Amygdala (tissue), 56 donors: ENCODE results near the gene CA11.

Experiments
- DNase-seq, 56 donors: peaks; one replicate each; lab custom pipeline; 2025; lab: John Stamatoyannopoulos, UW

The CA11 gene

DNA sequence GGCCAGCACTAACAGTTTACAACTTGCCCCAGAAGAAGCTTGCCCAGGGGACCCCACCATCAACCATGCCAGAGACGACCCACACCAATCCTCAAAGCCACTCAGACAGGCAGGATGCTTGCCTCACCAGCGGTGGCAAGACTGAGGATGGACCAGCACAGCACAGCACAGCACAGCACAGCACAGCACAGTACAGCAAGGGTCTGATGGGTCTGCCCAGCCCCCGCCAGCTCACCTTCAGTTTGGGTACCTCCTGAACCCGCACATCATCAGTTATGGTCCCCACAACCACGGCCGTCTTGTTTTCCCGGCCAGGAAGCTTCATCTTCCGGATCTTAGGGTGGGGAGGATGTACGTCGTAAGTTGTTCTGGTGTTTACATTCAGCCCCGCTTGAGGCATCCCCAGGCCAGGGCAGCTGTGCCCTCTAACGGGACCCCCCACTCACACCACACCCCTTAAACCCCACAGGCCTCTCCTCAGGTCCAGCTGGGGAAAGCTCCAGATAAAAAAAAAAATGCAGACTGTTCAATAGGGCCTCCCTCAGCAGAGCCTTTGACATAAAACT is 29.4 kb downstream of the CA11 start:
- DNase-seq, result no peak

DNA sequence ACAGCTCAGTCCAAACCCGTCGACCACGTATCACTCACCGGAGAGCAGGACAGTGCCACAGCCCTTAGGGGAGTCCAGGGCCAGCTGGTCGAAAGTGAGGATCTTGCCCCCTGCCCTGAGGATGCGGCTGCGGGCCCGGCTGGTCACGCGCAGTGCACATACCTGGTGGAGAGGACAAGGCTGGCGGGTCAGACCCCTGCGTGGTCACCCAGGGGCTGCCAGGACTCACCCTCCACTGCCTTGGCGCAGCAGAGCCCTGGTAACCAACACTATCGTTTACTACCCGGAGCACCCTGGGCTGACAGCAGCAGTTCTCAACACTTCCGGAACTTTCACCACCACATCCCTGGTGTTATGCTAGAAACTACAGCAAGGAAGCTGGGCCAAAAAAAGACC is 29.9 kb downstream of the CA11 start:
- DNase-seq, result no peak

GRCh38 chr19:48615231-48616040 is 30.6 kb downstream of the CA11 start:
- no peak for DNase-seq

DNA sequence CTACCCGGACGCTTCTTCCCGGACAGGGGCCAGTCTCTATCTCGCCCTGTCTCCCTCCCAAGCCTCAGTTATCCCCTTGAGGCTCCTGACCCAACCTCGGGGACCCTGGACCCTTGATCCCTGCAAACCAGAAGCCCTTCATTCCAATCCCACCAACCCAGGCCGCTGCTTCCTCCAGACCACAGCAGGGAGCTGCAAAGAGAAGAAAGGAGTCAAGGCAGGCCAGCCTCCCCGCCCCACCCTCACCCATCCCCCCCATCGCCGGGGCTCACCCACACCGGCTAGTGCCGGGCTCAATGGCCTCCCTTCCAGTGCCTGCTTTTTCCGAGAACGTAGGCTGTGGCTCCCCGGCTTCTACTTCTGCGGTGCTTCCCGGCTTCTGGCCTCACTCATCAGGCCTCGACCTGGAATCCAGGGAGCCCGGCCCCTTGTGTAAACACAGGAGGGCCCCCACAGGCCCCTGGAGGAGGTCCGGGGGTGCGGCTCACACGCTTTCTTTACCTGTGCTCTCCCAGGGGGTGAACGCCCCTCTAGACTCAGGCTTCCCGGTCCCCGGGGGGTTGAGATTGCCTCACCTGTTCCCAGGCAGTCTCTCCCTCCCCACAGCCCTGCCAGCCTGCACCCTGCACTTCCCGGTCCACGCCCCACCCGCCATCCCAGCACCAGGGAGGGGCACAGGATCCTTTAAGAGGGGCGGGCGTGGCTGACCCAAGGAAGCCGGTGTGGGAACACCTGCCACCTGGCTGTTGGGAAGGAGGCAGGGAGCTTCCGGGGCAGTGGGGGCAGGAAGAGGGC is 31.4 kb downstream of the CA11 start, which contains the start of gene FAM83E:
Gene FAM83E (minus strand): TSS at position 641 of the 795 bp plus-strand sequence. CDS start 1,704 bp downstream, outside the sequence.
- no peak for DNase-seq

- no peak for DNase-seq
These were observed 32.0 kb downstream of the CA11 start for GRCh38 chr19:48613852-48614435.

DNA sequence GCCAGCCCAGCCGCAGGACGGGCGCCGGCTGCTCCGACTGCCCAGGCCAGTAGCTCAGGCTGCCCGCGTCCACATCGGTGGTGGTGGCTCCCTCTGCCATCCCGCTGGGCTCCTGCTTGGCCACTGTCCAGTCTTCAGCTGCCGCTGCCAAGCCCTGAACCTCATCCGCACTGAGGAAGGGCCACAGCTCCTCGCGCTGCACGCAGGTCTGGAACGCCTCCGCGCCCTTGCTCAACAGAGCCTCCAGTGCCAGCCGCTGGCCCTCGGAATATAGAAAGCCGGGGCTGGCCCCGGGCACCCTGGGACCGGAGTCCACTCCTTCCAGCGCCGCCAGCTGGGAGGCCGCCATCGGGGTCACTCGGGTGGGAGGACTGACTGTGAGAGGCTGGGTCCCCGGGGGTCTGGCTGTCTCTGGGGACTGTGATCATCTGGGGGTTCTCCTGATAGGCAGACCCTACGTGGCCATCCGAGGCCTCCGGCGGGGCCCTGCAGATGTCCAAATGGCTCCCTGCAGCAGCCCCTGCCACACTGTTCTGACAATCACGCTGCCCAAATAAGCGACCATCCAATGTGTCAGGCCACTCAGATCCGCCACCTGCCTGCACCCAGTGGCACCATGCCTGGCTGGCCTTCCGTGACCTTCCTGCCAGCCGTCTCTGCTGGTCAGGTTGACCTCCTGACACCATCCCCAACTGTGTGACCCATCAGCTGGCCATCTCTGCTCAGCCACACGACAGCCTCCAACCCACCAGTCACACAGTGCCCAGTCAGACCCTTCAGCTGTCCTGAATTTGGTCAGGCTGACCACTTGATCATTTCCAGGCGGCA is 32.7 kb downstream of the CA11 start:
- peak in 29 of 56 donors; percentile 7 to 81 (median 48) for DNase-seq

GRCh38 chr19:48611872-48612271 is 34.1 kb downstream of the CA11 start:
- no peak for DNase-seq

- no peak for DNase-seq
These were observed 36.3 kb downstream of the CA11 start for GRCh38 chr19:48609571-48610108.

DNA sequence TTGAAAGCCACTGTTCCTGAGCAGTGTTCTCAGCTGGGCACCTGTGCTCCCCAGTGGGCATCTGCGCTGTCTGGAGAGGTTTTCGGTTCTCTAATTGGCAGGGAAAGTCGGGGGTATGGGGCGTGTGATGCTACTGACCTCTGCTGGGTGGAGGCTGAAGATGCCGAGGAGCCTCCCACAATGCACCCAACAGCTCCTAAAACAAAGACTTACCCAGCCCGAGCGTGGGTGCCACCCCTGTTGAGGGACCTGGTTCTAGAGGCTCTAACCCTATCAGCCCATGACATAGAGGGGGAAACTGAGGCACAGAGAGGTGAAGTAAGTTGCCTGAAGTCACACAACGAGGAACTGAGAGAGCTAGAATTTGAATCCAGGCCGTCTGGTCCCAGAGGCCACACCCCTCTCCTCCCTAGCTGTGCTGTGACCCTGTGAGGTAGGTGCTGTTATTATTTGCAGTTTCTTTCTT is 37.2 kb downstream of the CA11 start:
- DNase-seq, result peak in 17 of 56 donors; percentile 9 to 58 (median 28)

DNA sequence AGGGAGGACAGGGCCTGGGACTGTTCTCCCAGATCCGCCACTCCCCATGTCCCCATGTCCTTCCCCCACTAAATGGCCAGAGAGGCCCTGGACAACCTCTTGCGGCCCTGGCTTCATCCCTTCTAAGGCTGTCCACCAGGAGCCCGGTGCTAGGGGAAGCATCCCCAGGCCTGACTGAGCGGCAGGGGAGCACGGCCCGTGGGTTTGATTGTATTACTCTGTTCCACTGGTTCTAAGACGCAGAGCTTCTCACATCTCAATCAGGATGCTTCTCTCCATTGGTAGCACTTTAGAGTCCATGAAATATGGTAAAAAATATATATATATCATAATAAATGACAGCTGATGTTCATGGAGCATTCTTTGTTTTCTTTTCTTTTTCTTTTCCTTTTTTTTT is 38.6 kb downstream of the CA11 start:
- no peak for DNase-seq

DNA sequence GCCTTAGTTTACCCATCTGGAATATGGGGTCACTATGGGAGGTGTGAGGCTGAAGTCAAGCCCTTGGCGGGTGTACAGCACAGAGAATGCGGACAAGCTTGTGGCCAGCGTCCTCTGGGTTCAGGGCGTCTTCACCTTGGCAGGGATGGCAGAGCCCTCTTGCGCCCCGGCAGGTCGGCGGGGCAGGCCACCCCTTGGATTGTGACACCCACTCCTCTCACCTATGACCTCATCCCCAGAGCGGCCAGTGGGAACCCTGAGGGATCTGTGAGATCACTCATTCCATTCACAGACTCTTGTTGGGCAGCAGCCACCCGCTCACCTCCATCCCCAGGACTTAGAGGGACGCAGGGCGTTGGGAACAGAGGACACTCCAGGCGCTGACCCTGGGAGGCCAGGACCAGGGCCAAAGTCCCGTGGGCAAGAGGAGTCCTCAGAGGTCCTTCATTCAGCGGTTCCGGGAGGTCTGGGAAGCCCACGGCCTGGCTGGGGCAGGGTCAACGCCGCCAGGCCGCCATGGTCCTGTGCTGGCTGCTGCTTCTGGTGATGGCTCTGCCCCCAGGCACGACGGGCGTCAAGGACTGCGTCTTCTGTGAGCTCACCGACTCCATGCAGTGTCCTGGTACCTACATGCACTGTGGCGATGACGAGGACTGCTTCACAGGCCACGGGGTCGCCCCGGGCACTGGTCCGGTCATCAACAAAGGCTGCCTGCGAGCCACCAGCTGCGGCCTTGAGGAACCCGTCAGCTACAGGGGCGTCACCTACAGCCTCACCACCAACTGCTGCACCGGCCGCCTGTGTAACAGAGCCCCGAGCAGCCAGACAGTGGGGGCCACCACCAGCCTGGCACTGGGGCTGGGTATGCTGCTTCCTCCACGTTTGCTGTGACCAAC is 39.3 kb downstream of the CA11 start, which contains the start of gene SPACA4:
Gene SPACA4 (plus strand): TSS at position 280 of the 896 bp plus-strand sequence. CDS start 237 bp downstream, at position 517.
- DNase-seq, result no peak

DNA sequence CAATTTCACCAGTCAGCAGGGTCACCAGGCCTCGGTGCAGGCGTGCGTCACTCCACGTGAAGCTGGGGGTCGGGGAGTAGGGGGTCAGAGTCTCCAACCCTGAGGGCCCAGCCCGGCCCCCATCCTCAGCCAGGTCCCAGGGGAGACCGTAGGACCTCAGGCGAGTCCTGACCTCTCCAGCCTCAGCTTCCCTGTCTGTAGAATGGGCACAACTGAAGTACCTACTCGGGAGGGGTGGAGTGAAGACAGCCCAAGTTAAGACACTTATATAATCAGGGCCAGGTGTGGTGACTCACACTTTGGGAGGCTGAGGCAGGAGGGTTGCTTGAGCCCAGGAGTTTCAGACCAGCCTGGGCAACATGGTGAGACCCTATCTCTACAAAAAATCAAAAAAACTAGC is 42.1 kb downstream of the CA11 start:
- no peak for DNase-seq

DNA sequence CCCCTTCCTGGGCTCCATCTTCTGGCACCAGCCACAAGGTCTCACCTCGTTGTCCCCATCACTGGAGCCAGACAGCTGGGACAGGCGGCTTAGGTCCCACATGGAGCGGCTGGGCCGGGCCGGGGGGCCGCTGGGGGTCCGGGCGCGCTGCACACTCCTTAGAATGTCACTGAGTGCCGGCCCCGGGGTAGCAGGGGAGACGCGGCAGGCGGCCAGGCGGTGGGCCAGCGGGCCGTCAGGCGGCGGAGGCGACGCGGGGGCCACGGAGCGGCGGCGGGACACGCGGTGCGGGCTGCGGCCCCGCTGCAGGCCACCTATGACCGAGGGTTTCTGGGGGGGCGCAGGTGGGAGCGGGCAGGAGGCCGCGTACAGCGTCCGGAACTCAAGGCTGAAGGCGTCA is 42.5 kb downstream of the CA11 start:
- no peak for DNase-seq

GRCh38 chr19:48603001-48603400 is 43.0 kb downstream of the CA11 start:
- DNase-seq, result no peak

DNA sequence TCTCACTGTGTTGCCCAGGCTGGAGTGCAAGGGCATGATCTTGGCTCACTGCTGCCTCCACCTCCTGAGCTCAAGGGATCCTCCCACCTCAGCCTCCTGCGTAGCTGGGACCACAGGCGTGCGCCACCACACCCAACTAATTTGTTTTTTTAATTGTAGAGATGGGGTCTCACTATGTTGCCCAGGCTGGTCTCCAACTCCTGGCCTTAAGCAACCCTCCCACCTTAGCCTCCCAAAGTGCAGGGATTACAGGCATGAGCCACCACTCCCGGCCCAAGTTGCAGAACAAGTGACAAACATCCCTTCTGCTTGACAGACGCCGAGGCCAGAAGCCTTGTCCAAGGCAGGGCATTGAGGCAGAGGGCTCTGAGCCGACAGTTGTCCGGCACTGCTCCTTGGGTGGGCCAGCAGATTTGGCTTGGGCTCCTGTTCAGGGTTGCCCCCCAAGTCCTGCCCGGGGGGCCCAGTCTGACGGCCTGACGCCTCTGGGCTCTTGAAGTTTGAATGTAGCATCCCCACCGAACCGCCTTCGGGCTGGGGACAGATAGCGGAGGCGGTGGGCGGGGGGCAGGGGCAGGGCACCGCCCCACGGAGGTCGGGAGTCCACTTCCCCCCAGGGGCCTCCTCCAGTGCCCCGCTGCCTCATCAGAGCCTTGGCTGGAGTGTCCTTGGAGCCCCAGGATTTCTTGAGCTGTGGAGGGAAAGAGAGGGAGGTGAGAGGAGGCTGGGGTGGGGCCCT is 45.1 kb downstream of the CA11 start:
- DNase-seq, result no peak

DNA sequence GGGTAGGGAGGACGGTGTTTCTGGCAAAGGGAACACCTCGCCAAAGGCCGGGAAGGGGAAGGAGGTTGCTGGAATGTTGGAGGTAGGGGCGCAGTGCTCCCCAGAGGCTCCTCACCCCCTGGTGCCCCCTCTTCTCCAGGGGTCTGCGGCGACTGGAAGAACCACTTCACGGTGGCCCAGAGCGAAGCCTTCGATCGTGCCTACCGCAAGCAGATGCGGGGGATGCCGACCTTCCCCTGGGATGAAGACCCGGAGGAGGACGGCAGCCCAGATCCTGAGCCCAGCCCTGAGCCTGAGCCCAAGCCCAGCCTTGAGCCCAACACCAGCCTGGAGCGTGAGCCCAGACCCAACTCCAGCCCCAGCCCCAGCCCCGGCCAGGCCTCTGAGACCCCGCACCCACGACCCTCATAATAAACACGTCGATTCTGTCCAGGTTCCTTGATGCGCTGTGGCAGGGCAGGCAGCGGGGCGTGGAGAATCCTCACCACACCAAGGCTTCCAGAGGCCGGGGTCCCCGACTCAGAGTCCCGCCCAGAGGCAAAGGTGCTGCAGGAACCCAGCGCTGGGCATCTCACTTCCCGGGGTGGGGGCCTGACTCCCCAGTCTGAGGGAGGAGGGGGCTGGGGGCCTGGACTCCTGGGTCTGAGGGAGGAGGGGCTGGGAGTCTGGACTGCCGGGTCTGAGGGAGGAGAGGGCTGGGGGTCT is 46.8 kb downstream of the CA11 start:
- no peak for DNase-seq
